AG09309 (cell line): Measurements from ENCODE around the gene DIO1.

ENCODE experiments used
- DNase-seq: peaks from one replicate; pipeline ENCODE4 v3.0.0-alpha.2; 2010; ENCODE audit warnings: low read depth
- H3K4me3 ChIP-seq: 2 replicates; pipeline ENCODE4 v1.5.1; 2011; ENCODE audit warnings: mild to moderate bottlenecking, low read depth, low read length, moderate library complexity; ENCODE audit not compliant: control insufficient read depth
- CTCF ChIP-seq: IDR thresholded peaks from 2 replicates; pipeline ENCODE4 v1.5.1; 2011; ENCODE audit warnings: mild to moderate bottlenecking, low read depth, low read length, inconsistent platforms; ENCODE audit not compliant: insufficient read depth, control insufficient read depth; ENCODE audit errors: missing control alignments

DIO1 gene

GRCh38 chr1:53938136-53938830, 44.3 kb downstream of the DIO1 start:
- no peak for TF ChIP-seq CTCF

GRCh38 chr1:53942127-53942957, 48.4 kb downstream of the DIO1 start:
- no peak overlapping the region for H3K4me3 ChIP-seq
- no peak for DNase-seq
- TF ChIP-seq CTCF = no peak

More at GRCh38 chr1:53938136-53938830, 44.3 kb downstream of the DIO1 start:
- H3K4me3 ChIP-seq = no peak overlapping the region
- no peak for DNase-seq

- no peak for TF ChIP-seq CTCF
- H3K4me3 ChIP-seq = no peak overlapping the region
- DNase-seq = no peak
Measured at GRCh38 chr1:53943090-53943489, 49.1 kb downstream of the DIO1 start.

- TF ChIP-seq CTCF = no peak
- no peak overlapping the region for H3K4me3 ChIP-seq
- no peak for DNase-seq
Measured at GRCh38 chr1:53943490-53944043, 49.6 kb downstream of the DIO1 start.

GRCh38 chr1:53944469-53945182, 50.6 kb downstream of the DIO1 start:
- H3K4me3 ChIP-seq = peak overlapping the region; percentile 88
- TF ChIP-seq CTCF = no peak
- no peak for DNase-seq

GRCh38 chr1:53945183-53945432, 51.1 kb downstream of the DIO1 start:
- TF ChIP-seq CTCF = no peak
- no peak for DNase-seq
- H3K4me3 ChIP-seq = peak overlapping the region; percentile 88
